OCI-LY7 (cell line): ENCODE measurements around the gene SEC31A. TPM values are rescaled to one million over a fixed set of nuclear protein-coding genes. Genes with fewer than 3 reads are reported as not detected.

Experiments
- BruUV-seq: library from RNA; stranded (reverse); fragments of 400-500 nt; replicated peaks from 2 replicates; lab custom pipeline; 2021; lab: Mats Ljungman, UMichigan
- CTCF ChIA-PET: fragments of 300-600 bp; sonication (Branson Sonifier 250); formaldehyde crosslinking; loops from one replicate; lab custom pipeline; 2022; ENCODE audit warnings: antibody characterized with exemption; ENCODE audit not compliant: unreplicated experiment; lab: Charles Lee
- POLR2A ChIA-PET: fragments of 300-600 bp; sonication (Branson Sonifier 250); formaldehyde crosslinking; loops from one replicate; lab custom pipeline; 2022; ENCODE audit warnings: antibody characterized with exemption; lab: Charles Lee
- DNase-seq: peaks from one replicate; pipeline ENCODE4 v3.0.0-alpha.2; 2015; ENCODE audit warnings: low spot score
- H2AFZ ChIP-seq: fragments of 200-600 bp; sonication (generic), shearing (Covaris generic); 2 replicates; pipeline ENCODE4 v1.6.1; 2014; ENCODE audit warnings: mild to moderate bottlenecking, antibody characterized with exemption, low read length, moderate library complexity
- H3K27ac ChIP-seq: fragments of 200-600 bp; sonication (generic); 2 replicates; pipeline ENCODE4 v1.5.1; 2014; ENCODE audit warnings: mixed run types, low read depth, mild to moderate bottlenecking, moderate library complexity, low read length, inconsistent platforms; ENCODE audit not compliant: poor library complexity, severe bottlenecking
- H3K36me3 ChIP-seq: fragments of 200-600 bp; sonication (generic); 2 replicates; pipeline ENCODE4 v1.6.1; 2014; ENCODE audit warnings: mild to moderate bottlenecking, antibody characterized with exemption, low read length, moderate library complexity, mixed read lengths; ENCODE audit not compliant: insufficient read depth
- H3K4me1 ChIP-seq: fragments of 200-600 bp; sonication (generic); 2 replicates; pipeline ENCODE4 v1.5.1; 2014; ENCODE audit warnings: mild to moderate bottlenecking, low read length; ENCODE audit not compliant: insufficient read depth, poor library complexity, severe bottlenecking
- H3K4me2 ChIP-seq: fragments of 200-600 bp; sonication (generic); 2 replicates; pipeline ENCODE4 v1.6.1; 2014; ENCODE audit warnings: mild to moderate bottlenecking, low read length
- H3K4me3 ChIP-seq: fragments of 200-600 bp; sonication (generic); 2 replicates; pipeline ENCODE4 v1.5.1; 2014; ENCODE audit warnings: mild to moderate bottlenecking, low read depth, low read length; ENCODE audit not compliant: poor library complexity, severe bottlenecking
- H3K79me2 ChIP-seq: fragments of 200-600 bp; sonication (generic); 2 replicates; pipeline ENCODE4 v1.6.1; 2016; ENCODE audit warnings: low read depth, mild to moderate bottlenecking, low read length, moderate library complexity, mixed read lengths; ENCODE audit not compliant: insufficient read depth
- H3K9me2 ChIP-seq: fragments of 200-600 bp; sonication (generic); 2 replicates; pipeline ENCODE4 v1.6.1; 2016; ENCODE audit warnings: mild to moderate bottlenecking, low read length, mixed read lengths; ENCODE audit not compliant: insufficient read depth
- H3K9me3 ChIP-seq: fragments of 200-600 bp; sonication (generic); 2 replicates; pipeline ENCODE4 v1.6.1; 2014; ENCODE audit warnings: mild to moderate bottlenecking, mixed run types, low read length, mixed read lengths
- H4K20me1 ChIP-seq: fragments of 200-600 bp; sonication (generic); 2 replicates; pipeline ENCODE4 v1.6.1; 2014; ENCODE audit warnings: mild to moderate bottlenecking, antibody characterized with exemption, low read length, moderate library complexity, mixed read lengths; ENCODE audit not compliant: insufficient read depth
- EZH2phosphoT487 ChIP-seq: fragments of 200-600 bp; sonication (generic); IDR thresholded peaks from 2 replicates; pipeline ENCODE4 v1.6.1; 2018; ENCODE audit warnings: low read depth, borderline replicate concordance, mild to moderate bottlenecking, mixed run types, antibody characterized with exemption, low read length, moderate library complexity, mixed read lengths
- intact Hi-C: fragments of 100-400 bp; cut with micrococcal nuclease; formaldehyde crosslinking; loops from one replicate; pipeline ENCODE4 v1.10.0; 2022; ENCODE audit not compliant: unreplicated experiment
- total RNA-seq, 2 experiments: library from RNA; depleted of rRNA in 1 of 2; stranded (reverse); fragments of >200 nt in 1 of 2; shearing (Covaris generic) in 1 of 2; gene quantifications; 2 replicates each; pipeline ENCODE4 v1.2.3, GENCODE V29; 2014 to 2022
- TF ChIP-seq, protein P1 (sequence below): fragments of 200-600 bp; sonication (generic); conservative IDR thresholded peaks from 2 replicates; pipeline ENCODE4 v1.5.1; 2014; ENCODE audit warnings: mild to moderate bottlenecking, antibody characterized with exemption, low read length, moderate library complexity, mixed read lengths

SEC31A gene
- total RNA-seq, 2 experiments from 2014 or later = 93.4 to 135 TPM

DNA sequence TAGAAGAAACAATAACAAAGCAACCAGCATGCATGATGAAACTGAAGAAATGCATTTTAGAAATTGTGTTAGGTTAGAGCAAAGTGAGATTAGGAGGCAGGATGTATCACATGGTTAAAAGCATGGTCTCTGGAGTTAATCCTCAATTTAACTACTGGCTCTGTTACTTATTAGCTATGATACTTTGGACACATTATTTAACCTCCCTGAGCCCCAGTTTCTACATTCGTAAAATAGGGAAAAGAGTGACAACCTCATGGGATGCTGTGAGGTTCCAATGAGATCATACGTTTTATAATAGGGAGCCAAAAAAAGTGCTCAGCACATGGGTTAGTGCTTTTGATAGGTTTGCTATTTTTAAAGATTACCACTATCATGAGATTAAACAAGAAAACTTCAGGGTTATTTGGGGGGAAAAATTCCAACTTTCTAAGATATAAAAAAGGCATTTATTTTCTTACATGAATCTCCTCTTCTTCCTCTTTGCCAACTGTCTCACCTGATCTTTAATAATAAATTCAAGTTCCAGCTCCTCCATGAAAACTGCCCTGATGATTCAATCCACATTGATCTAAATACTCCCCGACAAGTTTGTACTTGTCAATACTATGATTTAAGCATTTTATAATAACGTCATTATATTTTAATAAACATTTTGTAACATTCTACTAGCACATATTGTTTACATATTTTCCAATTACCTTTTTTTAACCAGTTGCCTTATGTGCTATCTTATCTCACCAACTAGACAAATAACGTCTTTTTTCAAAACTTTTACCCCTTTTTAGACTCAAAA is 4.6 kb downstream of the SEC31A start:
- no TSS peak for BruUV-seq
- ChIA-PET POLR2A (interaction anchor here (0.6 to 2.0 kb wide), 8 partner anchors 7 to 92 kb away, joined by 3 to 9 read pairs (median 4); partner anchors contain the start of gene THAP9), CTCF (no interaction called here)
- Histone ChIP-seq H3K4me3 (no peak overlapping the region), H3K27ac (no peak overlapping the region), H4K20me1 (peaks cover 16% of the 10 kb centered on the region; the same call in 1 of the 2 replicates), H3K4me1 (peaks cover 29% of the 10 kb centered on the region), H2AFZ (no peak overlapping the region), H3K36me3 (peaks cover 60% of the 10 kb centered on the region), H3K79me2 (peaks cover 92% of the 10 kb centered on the region), H3K9me3 (no peaks in the 10 kb centered on the region; the same call in 1 of the 2 replicates), H3K9me2 (no peaks in the 10 kb centered on the region), H3K4me2 (peak overlapping the region; percentile 31)
- TF ChIP-seq, protein P1, sequence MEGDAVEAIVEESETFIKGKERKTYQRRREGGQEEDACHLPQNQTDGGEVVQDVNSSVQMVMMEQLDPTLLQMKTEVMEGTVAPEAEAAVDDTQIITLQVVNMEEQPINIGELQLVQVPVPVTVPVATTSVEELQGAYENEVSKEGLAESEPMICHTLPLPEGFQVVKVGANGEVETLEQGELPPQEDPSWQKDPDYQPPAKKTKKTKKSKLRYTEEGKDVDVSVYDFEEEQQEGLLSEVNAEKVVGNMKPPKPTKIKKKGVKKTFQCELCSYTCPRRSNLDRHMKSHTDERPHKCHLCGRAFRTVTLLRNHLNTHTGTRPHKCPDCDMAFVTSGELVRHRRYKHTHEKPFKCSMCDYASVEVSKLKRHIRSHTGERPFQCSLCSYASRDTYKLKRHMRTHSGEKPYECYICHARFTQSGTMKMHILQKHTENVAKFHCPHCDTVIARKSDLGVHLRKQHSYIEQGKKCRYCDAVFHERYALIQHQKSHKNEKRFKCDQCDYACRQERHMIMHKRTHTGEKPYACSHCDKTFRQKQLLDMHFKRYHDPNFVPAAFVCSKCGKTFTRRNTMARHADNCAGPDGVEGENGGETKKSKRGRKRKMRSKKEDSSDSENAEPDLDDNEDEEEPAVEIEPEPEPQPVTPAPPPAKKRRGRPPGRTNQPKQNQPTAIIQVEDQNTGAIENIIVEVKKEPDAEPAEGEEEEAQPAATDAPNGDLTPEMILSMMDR = no peak
- TF ChIP-seq EZH2phosphoT487 = no peak
- DNase-seq = no peak
- intact Hi-C loops = no loop called here

DNA sequence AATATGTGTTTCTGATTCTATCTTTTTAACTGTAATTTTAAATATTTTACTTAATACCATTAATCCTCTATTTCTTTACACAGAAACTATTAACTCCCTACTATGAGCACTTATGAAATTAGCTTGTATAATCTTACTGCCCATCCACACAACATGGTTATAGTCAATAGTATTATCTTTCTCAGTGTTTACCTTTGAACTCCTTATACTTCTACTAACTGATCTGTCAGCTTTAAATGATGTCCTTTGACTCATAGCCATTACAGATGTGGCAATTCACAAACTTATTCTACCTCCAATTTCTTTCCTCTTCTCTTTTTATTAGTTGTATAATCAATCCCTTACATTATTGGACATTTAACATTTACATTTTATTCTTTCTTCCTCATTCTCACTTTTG is 5.5 kb downstream of the SEC31A start:
- DNase-seq = no peak
- no peaks in the 10 kb centered on the region; the same call in 1 of the 2 replicates for H3K9me3 ChIP-seq
- peaks cover 16% of the 10 kb centered on the region; the same call in 1 of the 2 replicates for H4K20me1 ChIP-seq
- POLR2A ChIA-PET = interaction anchor here (0.6 to 0.7 kb wide), 4 partner anchors 8 to 448 kb away, joined by 3 to 7 read pairs (median 4); no protein-coding TSS in a partner anchor
- no peak overlapping the region for H3K4me2 ChIP-seq
- H3K27ac ChIP-seq = no peak overlapping the region
- H3K36me3 ChIP-seq = peaks cover 69% of the 10 kb centered on the region
- no peak overlapping the region for H3K4me3 ChIP-seq
- BruUV-seq = no TSS peak
- no peak overlapping the region for H2AFZ ChIP-seq
- peaks cover 29% of the 10 kb centered on the region for H3K4me1 ChIP-seq
- intact Hi-C loops = no loop called here
- TF ChIP-seq EZH2phosphoT487 = no peak
- TF ChIP-seq, protein P1 = no peak
- peaks cover 94% of the 10 kb centered on the region for H3K79me2 ChIP-seq
- CTCF ChIA-PET = no interaction called here
- H3K9me2 ChIP-seq = no peaks in the 10 kb centered on the region

DNA sequence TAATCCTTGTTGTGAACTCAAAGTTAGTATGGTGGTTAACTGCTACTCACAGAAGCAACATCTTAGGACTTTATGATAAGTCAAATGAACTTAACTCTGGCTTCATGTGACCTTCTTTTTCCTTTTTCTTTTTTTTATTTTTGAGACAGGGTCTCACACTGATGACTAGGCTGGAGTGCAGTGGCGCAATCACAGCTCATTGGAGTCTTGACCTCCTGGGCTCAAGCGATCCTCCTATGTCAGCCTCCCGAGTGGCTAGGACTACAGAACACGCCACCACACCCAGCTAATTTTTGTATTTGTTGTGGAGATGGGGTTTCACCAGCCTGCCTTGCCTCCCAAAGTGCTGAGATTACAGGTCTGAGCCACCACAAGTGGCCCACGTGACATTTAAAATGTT is 22.4 kb downstream of the SEC31A start:
- Histone ChIP-seq H3K4me3 (no peak overlapping the region), H3K27ac (no peak overlapping the region), H3K9me2 (no peaks in the 10 kb centered on the region), H3K4me2 (no peak overlapping the region), H4K20me1 (no peaks in the 10 kb centered on the region), H2AFZ (no peak overlapping the region), H3K36me3 (peaks cover 97% of the 10 kb centered on the region), H3K9me3 (no peaks in the 10 kb centered on the region), H3K4me1 (no peaks in the 10 kb centered on the region), H3K79me2 (no peaks in the 10 kb centered on the region)
- POLR2A ChIA-PET = no interaction called here
- BruUV-seq = no TSS peak
- CTCF ChIA-PET = no interaction called here
- no peak for TF ChIP-seq EZH2phosphoT487
- TF ChIP-seq, protein P1 = no peak
- intact Hi-C loops = no loop called here
- DNase-seq = no peak
